Activated T-cell treated with anti-CD3 and anti-CD28 coated beads, Interleukin-2, amount 50 U/mL, for 48 hours (primary cell): Measurements from ENCODE around the gene TTL.

Experiments
- DNase-seq, 2 experiments: peaks; one replicate each; pipeline ENCODE4 v3.0.0-alpha.2; 2020

Gene TTL

DNA sequence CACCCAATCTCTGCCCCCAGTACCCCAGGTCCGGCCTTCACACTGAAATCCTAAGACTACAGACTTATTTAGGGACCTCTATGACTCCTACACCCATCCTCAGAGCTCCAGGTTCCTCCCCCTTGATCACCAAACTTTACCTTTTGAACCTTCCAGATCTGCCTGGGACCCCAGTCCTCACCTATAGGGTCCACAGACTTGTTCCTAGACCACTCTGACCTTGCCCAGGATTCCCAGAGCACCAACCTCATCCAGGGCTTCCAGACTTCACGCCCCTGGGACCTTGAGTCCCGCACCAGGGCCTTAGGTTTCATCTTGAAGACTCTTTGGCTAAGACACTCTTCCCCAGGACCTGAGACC lies 102.9 kb downstream of the TTL start:
- DNase-seq = no peak

DNA sequence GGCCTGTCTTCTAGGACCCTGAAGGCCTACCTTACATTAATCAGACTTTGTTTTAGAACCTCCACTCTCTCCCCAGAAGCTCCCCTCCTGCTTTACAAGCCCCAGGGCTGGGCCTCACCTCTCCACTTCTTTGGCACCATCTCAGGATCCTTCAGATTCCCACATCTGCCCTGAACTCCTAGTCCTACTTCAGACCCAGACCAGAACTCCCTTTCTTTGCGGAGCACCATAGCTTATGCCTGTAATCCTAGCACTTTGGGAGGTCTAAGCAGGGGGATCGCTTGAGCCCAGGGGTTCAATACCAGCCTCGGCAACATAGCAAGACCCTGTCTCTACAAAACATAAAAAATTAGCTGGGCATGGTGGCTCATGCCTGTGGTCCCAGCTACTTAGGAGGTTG lies 103.4 kb downstream of the TTL start:
- DNase-seq = no peak

DNA sequence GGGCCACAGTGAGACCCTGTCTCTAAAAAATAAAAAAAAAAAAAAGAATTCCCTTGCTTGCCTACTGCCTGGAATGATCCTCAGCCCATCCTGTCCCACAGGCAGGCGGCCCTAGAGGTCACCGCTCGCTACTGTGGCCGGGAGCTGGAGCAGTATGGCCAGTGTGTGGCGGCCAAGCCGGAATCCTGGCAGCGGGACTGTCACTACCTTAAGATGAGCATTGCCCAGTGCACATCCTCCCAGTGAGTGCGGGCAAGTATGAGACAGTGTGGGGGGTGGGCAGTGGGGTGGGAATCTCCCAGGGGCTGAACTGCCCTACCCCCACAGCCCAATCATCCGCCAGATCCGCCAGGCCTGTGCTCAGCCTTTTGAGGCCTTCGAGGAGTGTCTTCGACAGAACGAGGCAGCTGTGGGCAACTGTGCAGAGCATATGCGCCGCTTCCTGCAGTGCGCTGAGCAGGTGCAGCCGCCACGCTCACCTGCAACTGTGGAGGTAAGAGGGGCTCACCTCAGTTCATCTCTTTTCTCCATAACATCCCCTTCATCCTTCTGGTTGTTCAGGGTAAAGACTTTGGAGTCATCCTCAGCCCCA lies 104.0 kb downstream of the TTL start:
- DNase-seq = no peak

DNA sequence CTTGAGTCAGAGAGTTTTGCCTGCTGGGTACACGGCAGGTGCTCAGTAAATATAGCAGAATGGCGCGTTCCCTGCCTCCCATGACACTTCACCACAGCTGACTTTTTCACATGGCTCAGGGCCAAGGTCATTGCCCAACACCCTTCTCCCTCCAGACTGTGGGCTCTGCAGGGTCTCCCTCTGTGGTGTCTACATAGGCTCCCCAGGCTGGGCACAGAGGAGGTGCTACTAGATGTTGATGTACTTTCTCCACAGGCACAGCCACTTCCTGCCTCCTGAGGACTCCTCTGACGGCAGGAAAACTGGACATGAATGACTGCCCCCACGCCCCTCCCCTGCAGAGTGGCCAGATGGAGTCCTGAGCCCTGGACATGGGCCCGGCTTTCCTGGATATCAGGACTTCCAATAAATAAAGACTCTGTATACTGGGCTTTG lies 106.7 kb downstream of the TTL start:
- DNase-seq = no peak
